ENCODE results near the gene ODF2L.

ODF2L gene, protein sequence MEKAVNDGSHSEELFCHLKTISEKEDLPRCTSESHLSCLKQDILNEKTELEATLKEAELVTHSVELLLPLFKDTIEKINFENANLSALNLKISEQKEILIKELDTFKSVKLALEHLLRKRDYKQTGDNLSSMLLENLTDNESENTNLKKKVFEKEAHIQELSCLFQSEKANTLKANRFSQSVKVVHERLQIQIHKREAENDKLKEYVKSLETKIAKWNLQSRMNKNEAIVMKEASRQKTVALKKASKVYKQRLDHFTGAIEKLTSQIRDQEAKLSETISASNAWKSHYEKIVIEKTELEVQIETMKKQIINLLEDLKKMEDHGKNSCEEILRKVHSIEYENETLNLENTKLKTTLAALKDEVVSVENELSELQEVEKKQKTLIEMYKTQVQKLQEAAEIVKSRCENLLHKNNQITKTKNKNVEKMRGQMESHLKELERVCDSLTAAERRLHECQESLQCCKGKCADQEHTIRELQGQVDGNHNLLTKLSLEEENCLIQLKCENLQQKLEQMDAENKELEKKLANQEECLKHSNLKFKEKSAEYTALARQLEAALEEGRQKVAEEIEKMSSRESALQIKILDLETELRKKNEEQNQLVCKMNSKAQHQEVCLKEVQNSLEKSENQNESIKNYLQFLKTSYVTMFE

DNA sequence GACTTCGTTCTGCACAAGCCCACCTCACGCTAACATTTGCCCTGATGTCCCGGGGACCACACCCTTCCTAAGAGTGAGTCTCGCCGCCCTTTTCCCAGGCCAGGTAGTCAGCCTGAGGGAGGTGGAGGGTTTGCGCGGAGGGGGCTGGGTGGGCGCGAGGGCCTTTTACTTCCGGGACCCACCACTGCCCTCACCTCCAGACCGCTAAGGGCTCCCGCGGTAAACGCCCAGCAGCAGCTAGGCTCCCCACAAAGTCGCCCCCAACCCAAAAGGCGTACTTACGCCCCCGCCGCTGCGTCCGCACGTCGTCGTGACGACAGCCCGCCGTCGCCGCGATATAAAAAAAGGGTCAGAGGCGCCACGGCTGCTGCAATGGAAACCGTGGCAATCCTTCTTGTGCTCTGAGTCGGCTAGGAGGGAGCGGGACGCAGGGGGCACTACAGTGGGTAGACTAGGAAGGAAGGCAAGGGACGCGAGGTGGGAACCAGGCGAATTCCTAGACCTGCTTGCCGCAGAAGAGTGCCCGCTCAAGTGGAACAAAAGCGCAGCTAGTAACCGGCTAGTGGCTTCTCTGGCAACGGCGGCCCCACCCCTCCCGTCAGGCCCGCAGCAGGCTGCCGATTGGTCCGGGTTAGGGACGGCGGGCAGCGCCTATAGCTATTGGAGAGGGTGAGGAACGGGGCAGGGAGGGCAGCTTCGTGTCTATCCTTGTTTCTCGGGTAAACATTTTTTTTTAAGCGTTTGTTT, at the start of gene ODF2L:
Gene ODF2L (minus strand): TSS at position 573 of the 747 bp plus-strand sequence. CDS start 9,296 bp downstream, outside the sequence.
- TF ChIP-seq, protein P1, sequence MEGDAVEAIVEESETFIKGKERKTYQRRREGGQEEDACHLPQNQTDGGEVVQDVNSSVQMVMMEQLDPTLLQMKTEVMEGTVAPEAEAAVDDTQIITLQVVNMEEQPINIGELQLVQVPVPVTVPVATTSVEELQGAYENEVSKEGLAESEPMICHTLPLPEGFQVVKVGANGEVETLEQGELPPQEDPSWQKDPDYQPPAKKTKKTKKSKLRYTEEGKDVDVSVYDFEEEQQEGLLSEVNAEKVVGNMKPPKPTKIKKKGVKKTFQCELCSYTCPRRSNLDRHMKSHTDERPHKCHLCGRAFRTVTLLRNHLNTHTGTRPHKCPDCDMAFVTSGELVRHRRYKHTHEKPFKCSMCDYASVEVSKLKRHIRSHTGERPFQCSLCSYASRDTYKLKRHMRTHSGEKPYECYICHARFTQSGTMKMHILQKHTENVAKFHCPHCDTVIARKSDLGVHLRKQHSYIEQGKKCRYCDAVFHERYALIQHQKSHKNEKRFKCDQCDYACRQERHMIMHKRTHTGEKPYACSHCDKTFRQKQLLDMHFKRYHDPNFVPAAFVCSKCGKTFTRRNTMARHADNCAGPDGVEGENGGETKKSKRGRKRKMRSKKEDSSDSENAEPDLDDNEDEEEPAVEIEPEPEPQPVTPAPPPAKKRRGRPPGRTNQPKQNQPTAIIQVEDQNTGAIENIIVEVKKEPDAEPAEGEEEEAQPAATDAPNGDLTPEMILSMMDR (conservative IDR thresholded peaks at IDR 0.05) = no peak
- TF ChIP-seq ZFX (IDR thresholded peaks at IDR 0.05) = no peak

DNA sequence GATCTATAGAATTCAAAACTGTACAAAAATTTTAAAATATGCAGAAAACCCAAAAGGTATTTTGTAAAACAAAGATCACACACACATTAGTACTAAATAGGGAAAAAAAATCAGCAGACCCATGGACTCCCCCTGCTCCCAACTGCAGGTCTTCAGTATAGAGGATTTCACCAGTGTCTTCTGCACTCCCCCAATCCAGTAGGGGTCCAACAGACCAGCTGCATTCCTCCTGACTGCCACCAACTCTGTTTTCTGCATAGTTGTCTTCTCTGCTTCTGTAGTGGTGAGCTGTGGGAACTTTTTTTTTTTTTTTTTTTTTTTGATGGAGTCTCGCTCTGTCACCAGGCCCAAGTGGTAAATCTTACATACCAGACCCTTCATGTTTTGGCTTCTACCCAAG, 49.8 kb upstream of the ODF2L start:
- H3K27ac ChIP-seq = no peak overlapping the region
- TF ChIP-seq, protein P1 (conservative IDR thresholded peaks at IDR 0.05) = no peak
- no peak for TF ChIP-seq ZFX (IDR thresholded peaks at IDR 0.05)

More for the DNA sequence above, at the start of gene ODF2L:
- H3K27ac ChIP-seq = peak within 1 kb of the TSS; percentile 68

DNA sequence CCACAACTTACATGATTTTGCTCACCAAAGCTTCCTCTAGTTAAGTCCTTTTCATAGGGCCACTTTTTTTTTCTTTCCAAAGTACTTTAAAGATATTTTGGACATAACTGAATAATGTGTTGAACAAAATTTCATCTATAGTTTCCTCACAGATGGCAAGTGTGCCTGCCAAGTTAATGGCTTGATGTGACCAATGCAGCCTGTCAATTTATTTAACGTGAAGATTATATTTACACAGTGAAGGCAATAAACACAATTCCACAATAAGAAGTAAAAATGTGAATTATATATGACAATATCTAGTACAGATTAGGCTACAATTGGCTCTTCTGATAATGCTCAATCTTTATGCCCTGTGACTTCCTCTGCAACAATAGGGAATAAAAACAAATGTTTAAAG, 45.9 kb upstream of the ODF2L start:
- TF ChIP-seq ZFX (IDR thresholded peaks at IDR 0.05) = no peak
- TF ChIP-seq, protein P1 (conservative IDR thresholded peaks at IDR 0.05) = no peak
- no peak overlapping the region for H3K27ac ChIP-seq

DNA sequence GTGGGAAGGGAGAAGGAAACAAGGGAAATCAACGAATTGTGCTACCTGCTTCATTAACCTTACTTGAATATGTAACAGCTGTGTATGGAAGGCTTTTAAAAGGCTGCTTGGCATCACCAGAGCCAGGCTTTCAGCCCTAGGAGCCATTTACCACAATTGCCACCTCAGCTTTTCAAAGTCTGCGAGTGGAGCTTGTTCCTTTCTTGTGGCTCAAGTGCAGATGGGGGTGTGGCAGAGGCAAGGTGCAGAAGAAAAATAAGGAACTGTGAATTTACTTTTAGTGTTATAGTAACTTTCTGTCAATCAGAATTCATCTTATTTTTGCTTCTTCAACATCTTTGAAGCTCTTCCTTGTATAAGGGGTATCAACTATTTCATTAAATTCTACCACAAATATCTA, 45.5 kb upstream of the ODF2L start:
- no peak overlapping the region for H3K27ac ChIP-seq
- TF ChIP-seq ZFX (IDR thresholded peaks at IDR 0.05) = no peak
- TF ChIP-seq, protein P1 (conservative IDR thresholded peaks at IDR 0.05) = no peak

DNA sequence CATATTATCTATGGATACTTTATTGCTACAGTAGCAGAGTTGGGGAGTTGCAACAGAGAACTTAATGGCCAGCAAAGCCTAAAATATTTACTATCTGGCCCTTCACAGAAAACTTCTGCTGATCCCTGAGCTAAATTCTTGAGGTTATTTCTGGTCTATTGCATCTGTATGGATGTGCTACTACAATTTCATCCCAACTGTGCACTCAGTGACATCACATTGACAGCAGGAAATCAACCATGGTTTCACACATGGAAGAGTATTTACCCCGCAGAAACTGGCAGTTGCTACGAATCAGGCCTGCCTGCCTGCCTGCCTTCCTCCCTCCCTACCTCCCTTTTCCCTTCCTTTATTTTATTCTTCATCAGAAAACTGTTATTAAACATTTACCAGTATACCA, 39.9 kb upstream of the ODF2L start:
- TF ChIP-seq, protein P1 (conservative IDR thresholded peaks at IDR 0.05) = no peak
- no peak for TF ChIP-seq ZFX (IDR thresholded peaks at IDR 0.05)
- no peak overlapping the region for H3K27ac ChIP-seq

DNA sequence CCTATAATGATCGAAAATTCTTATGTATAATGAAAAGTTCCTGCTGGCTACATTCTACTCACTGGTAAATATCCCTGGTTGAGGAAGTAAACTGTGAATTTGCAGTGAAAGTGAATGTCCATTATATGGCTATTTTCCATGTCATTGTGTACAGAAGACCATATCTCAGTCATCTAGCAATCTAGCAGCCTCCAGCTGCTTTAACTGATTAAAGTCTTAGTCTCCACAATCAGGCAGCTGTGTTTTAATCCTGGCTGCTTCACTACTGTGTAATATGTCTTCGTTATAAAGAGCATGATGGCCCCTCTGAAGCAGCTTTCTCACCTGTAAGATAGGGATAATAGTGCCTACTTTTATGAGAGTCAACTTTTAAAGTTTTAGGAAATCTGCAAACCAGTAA, 39.2 kb upstream of the ODF2L start:
- peak overlapping the region; percentile 73; the same call in 1 of the 2 replicates for H3K27ac ChIP-seq

More for the DNA sequence above, 39.2 kb upstream of the ODF2L start:
- TF ChIP-seq, protein P1 (conservative IDR thresholded peaks at IDR 0.05) = no peak
- TF ChIP-seq ZFX (IDR thresholded peaks at IDR 0.05) = no peak

All from C4-2B (cell line).